Liver (tissue), 3 donors: ENCODE data around the gene B3GALNT1.

ENCODE experiments used
- ATF3 ChIP-seq: IDR thresholded peaks from 2 replicates; pipeline ENCODE4 v1.6.1; 2016; ENCODE audit warnings: antibody characterized with exemption
- EGR1 ChIP-seq, 2 donors: IDR thresholded peaks; 2 replicates each; pipeline ENCODE4 v1.6.1; 2016 to 2018; ENCODE audit warnings: antibody characterized with exemption in 2 of 2, low read depth in 2 of 2
- HNF4A ChIP-seq, 2 donors: conservative IDR thresholded peaks; 2 replicates each; pipeline ENCODE4 v1.6.1; 2016; ENCODE audit warnings: antibody characterized with exemption in 2 of 2, mild to moderate bottlenecking in 2 of 2
- MAX ChIP-seq: IDR thresholded peaks from 2 replicates; pipeline ENCODE4 v1.6.1; 2016; ENCODE audit warnings: antibody characterized with exemption
- RAD21 ChIP-seq, 2 donors: IDR thresholded peaks; 2 replicates each; pipeline ENCODE4 v1.6.1; 2016; ENCODE audit warnings: antibody characterized with exemption in 2 of 2, mild to moderate bottlenecking in 2 of 2
- RXRA ChIP-seq, 2 donors: IDR thresholded peaks; 2 replicates each; pipeline ENCODE4 v1.6.1; 2017 to 2018; ENCODE audit warnings: antibody characterized with exemption in 2 of 2, mild to moderate bottlenecking in 1 of 2
- YY1 ChIP-seq: IDR thresholded peaks from 2 replicates; pipeline ENCODE4 v1.6.1; 2016; ENCODE audit warnings: antibody characterized with exemption, mild to moderate bottlenecking
- TF ChIP-seq, protein P1 (sequence below): fragments of 150-350 bp; IDR thresholded peaks from 2 replicates; pipeline ENCODE4 v1.5.1; 2017; ENCODE audit warnings: improper control_type of control experiment, low read depth, low read length; ENCODE audit not compliant: missing input control
- TF ChIP-seq, protein P2 (sequence below): IDR thresholded peaks from 2 replicates; pipeline ENCODE4 v1.6.1; 2016; ENCODE audit warnings: antibody characterized with exemption, mild to moderate bottlenecking
- donor health status: healthy.
- donor health status: healthy.

DNA sequence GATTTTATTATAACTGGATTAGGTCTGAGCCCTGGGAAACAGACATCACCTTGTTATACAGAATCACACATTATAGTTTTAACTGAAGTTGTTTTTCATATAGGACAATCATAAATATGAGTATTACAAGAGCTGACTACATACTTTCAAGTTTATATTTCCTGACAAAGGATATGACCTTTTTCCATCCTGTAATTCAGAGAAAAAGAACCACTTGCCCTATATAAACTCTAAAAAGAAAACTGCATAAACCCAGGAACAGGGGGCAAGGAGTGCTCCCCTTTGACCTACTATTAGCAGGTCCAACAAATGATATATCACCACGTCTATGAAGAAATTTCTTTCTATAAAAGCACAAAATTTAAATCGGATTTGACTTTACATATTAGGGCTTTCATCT, 20.9 kb downstream of the B3GALNT1 start:
- no peak for TF ChIP-seq YY1
- no peak for TF ChIP-seq RAD21 (IDR thresholded peaks at IDR 0.05)
- TF ChIP-seq, protein P1, sequence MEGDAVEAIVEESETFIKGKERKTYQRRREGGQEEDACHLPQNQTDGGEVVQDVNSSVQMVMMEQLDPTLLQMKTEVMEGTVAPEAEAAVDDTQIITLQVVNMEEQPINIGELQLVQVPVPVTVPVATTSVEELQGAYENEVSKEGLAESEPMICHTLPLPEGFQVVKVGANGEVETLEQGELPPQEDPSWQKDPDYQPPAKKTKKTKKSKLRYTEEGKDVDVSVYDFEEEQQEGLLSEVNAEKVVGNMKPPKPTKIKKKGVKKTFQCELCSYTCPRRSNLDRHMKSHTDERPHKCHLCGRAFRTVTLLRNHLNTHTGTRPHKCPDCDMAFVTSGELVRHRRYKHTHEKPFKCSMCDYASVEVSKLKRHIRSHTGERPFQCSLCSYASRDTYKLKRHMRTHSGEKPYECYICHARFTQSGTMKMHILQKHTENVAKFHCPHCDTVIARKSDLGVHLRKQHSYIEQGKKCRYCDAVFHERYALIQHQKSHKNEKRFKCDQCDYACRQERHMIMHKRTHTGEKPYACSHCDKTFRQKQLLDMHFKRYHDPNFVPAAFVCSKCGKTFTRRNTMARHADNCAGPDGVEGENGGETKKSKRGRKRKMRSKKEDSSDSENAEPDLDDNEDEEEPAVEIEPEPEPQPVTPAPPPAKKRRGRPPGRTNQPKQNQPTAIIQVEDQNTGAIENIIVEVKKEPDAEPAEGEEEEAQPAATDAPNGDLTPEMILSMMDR: no peak
- no peak for TF ChIP-seq RXRA (IDR thresholded peaks at IDR 0.05)
- TF ChIP-seq EGR1 (IDR thresholded peaks at IDR 0.05; ENCODE audit: low read depth in 2 of 2): no peak
- no peak for TF ChIP-seq MAX
- TF ChIP-seq HNF4A (conservative IDR thresholded peaks at IDR 0.05): no peak
- TF ChIP-seq, protein P2, sequence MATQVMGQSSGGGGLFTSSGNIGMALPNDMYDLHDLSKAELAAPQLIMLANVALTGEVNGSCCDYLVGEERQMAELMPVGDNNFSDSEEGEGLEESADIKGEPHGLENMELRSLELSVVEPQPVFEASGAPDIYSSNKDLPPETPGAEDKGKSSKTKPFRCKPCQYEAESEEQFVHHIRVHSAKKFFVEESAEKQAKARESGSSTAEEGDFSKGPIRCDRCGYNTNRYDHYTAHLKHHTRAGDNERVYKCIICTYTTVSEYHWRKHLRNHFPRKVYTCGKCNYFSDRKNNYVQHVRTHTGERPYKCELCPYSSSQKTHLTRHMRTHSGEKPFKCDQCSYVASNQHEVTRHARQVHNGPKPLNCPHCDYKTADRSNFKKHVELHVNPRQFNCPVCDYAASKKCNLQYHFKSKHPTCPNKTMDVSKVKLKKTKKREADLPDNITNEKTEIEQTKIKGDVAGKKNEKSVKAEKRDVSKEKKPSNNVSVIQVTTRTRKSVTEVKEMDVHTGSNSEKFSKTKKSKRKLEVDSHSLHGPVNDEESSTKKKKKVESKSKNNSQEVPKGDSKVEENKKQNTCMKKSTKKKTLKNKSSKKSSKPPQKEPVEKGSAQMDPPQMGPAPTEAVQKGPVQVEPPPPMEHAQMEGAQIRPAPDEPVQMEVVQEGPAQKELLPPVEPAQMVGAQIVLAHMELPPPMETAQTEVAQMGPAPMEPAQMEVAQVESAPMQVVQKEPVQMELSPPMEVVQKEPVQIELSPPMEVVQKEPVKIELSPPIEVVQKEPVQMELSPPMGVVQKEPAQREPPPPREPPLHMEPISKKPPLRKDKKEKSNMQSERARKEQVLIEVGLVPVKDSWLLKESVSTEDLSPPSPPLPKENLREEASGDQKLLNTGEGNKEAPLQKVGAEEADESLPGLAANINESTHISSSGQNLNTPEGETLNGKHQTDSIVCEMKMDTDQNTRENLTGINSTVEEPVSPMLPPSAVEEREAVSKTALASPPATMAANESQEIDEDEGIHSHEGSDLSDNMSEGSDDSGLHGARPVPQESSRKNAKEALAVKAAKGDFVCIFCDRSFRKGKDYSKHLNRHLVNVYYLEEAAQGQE: no peak
- no peak for TF ChIP-seq ATF3
